ENCODE results near the gene CLDN15.

Gene CLDN15

GRCh38 chr7:101222275-101222830 lies 15.2 kb downstream of the CLDN15 start:
- no peak for DNase-seq

GRCh38 chr7:101220295-101220694 lies 17.3 kb downstream of the CLDN15 start:
- no peak for DNase-seq

- peak in 2 of 4 experiments; percentile 17 to 34 for DNase-seq
These were observed 19.1 kb downstream of the CLDN15 start for GRCh38 chr7:101218236-101219125.

GRCh38 chr7:101217388-101218235 lies 20.0 kb downstream of the CLDN15 start, which contains the start of the genes PLOD3 and ZNHIT1:
TSS of gene PLOD3 (minus strand) at chr7:101217581. CDS start at chr7:101217274, 307 bp downstream.
TSS of gene ZNHIT1 (plus strand) at chr7:101218165. CDS start at chr7:101218196, 31 bp downstream.
- DNase-seq = peak; percentile 98 to 100 (median 100)

GRCh38 chr7:101216860-101217387 lies 20.7 kb downstream of the CLDN15 start:
- DNase-seq = no peak

GRCh38 chr7:101216001-101216859 lies 21.4 kb downstream of the CLDN15 start:
- DNase-seq = peak; percentile 27 to 76 (median 64)

GRCh38 chr7:101212014-101212413 lies 25.6 kb downstream of the CLDN15 start:
- DNase-seq = no peak

- DNase-seq = no peak
These were observed 26.1 kb downstream of the CLDN15 start for GRCh38 chr7:101211501-101211900.

- DNase-seq = no peak
These were observed 27.5 kb downstream of the CLDN15 start for GRCh38 chr7:101210143-101210542.

GRCh38 chr7:101208794-101209193 lies 28.8 kb downstream of the CLDN15 start:
- no peak for DNase-seq

GRCh38 chr7:101207459-101207858 lies 30.1 kb downstream of the CLDN15 start:
- no peak for DNase-seq

GRCh38 chr7:101206665-101207042 lies 30.9 kb downstream of the CLDN15 start:
- DNase-seq = no peak

- no peak for DNase-seq
These were observed 31.5 kb downstream of the CLDN15 start for GRCh38 chr7:101205901-101206664.

- DNase-seq = peak; percentile 62 to 78 (median 70)
These were observed 33.6 kb downstream of the CLDN15 start for GRCh38 chr7:101203740-101204738.

- no peak for DNase-seq
These were observed 35.0 kb downstream of the CLDN15 start for GRCh38 chr7:101202603-101202918.

GRCh38 chr7:101201695-101202602 lies 35.7 kb downstream of the CLDN15 start:
- no peak for DNase-seq

- no peak for DNase-seq
These were observed 36.6 kb downstream of the CLDN15 start, which contains the start of gene MOGAT3 for GRCh38 chr7:101200862-101201599. TSS of gene MOGAT3 (minus strand) at chr7:101201036. CDS start at chr7:101200854, 182 bp downstream.

- DNase-seq = no peak
These were observed 37.1 kb downstream of the CLDN15 start for GRCh38 chr7:101200504-101200861.
